ENCODE data around the gene OR10G6. TPM values are rescaled to one million over a fixed set of nuclear protein-coding genes. Genes with fewer than 3 reads are reported as not detected.

The OR10G6 gene, protein sequence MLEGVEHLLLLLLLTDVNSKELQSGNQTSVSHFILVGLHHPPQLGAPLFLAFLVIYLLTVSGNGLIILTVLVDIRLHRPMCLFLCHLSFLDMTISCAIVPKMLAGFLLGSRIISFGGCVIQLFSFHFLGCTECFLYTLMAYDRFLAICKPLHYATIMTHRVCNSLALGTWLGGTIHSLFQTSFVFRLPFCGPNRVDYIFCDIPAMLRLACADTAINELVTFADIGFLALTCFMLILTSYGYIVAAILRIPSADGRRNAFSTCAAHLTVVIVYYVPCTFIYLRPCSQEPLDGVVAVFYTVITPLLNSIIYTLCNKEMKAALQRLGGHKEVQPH
- total RNA-seq, result not detected

GRCh38 chr11:123995119-123995518, at the start of gene OR10G6:
Gene OR10G6 (minus strand): TSS chr11:123995161. CDS start chr11:123995161, 0 bp downstream.
- Histone ChIP-seq H3K9me3 (no peaks in the 10 kb centered on the region), H3K27ac (no peak within 1 kb of the TSS), H3K4me1 (no peaks in the 10 kb centered on the region), H3K27me3 (no peaks in the 10 kb centered on the region), H3K36me3 (no peaks in the 10 kb centered on the region), H3K4me3 (no peak within 1 kb of the TSS)
- intact Hi-C loops (cut with DNase I; ENCODE audit: low total_unique reads), result no loop called here
- TF ChIP-seq CTCF (IDR thresholded peaks at IDR 0.05) (no peak), POLR2AphosphoS5 (IDR thresholded peaks at IDR 0.05) (no peak), POLR2A (IDR thresholded peaks at IDR 0.05) (no peak)
- DNase-seq (ENCODE audit: low spot score in 2 of 2), result no peak

DNA sequence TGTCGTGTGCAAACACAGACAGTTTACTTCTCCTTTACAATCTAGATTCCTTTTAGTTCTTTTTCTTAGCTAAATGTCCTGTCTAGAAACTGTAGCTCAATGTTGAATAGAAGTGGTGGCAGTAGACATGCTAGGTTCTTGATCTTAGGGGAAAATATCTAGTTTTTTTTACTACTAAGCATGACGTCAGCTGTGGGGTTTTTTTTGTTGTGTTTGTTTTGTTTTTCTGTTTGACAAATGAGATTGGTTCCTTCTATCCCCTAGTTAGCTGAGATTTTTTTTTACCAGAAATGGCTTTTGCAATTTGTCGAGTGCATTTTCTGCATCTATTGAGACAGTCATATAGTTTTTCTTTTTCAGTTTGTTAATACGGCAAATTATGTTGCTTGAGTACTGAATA, 48.5 kb upstream of the OR10G6 start:
- no peaks in the 10 kb centered on the region for H3K9me3 ChIP-seq
- no peaks in the 10 kb centered on the region for H3K27me3 ChIP-seq
- no peak for TF ChIP-seq POLR2AphosphoS5 (IDR thresholded peaks at IDR 0.05)
- TF ChIP-seq CTCF (IDR thresholded peaks at IDR 0.05), result no peak
- no peak for TF ChIP-seq POLR2A (IDR thresholded peaks at IDR 0.05)
- intact Hi-C loops (cut with DNase I; ENCODE audit: low total_unique reads), result no loop called here
- no peak overlapping the region for H3K27ac ChIP-seq
- H3K4me1 ChIP-seq, result no peaks in the 10 kb centered on the region
- no peaks in the 10 kb centered on the region for H3K36me3 ChIP-seq
- DNase-seq (ENCODE audit: low spot score in 2 of 2), result no peak
- no peak overlapping the region for H3K4me3 ChIP-seq

- no peaks in the 10 kb centered on the region for H3K27me3 ChIP-seq
- H3K27ac ChIP-seq, result no peak within 1 kb of the TSS
- TF ChIP-seq POLR2A (IDR thresholded peaks at IDR 0.05), result no peak
- TF ChIP-seq POLR2AphosphoS5 (IDR thresholded peaks at IDR 0.05), result no peak
- no peak for TF ChIP-seq CTCF (IDR thresholded peaks at IDR 0.05)
- H3K4me1 ChIP-seq, result no peaks in the 10 kb centered on the region
- DNase-seq (ENCODE audit: low spot score in 2 of 2), result no peak
- no peak within 1 kb of the TSS for H3K4me3 ChIP-seq
- H3K9me3 ChIP-seq, result no peaks in the 10 kb centered on the region
- intact Hi-C loops (cut with DNase I; ENCODE audit: low total_unique reads), result no loop called here
- no peaks in the 10 kb centered on the region for H3K36me3 ChIP-seq
Measured at GRCh38 chr11:124041254-124041653, 46.3 kb upstream of the OR10G6 start, which contains the start of gene OR10G7. Gene OR10G7 (minus strand): TSS chr11:124041325. CDS start chr11:124039001, 2,324 bp downstream.

DNA sequence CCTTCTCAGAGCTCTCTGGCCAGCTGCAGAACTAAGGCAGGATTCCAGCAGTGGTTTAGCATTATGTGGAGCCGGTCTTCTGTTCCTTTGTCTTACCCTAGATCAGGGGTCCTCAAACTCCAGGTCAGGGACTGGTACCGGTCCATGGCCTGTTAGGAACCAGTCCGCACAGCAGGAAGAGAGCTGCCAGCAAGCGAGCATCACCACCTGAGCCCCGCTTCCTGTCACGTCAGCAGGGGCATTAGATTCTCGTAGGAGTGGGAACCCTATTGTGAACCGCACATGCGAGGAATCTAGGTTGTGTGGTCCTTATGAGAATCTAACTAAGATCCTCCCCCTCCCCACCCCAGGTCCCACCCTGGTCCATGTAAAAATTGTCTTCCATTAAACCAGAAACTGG, 44.6 kb upstream of the OR10G6 start:
- Histone ChIP-seq H3K4me3 (no peak overlapping the region), H3K36me3 (no peaks in the 10 kb centered on the region), H3K4me1 (no peaks in the 10 kb centered on the region), H3K27me3 (no peaks in the 10 kb centered on the region), H3K9me3 (no peaks in the 10 kb centered on the region), H3K27ac (no peak overlapping the region)
- intact Hi-C loops (cut with DNase I; ENCODE audit: low total_unique reads), result loop anchor here (2.0 kb wide), 1 partner anchor 67 kb away; no protein-coding TSS in a partner anchor
- no peak for TF ChIP-seq CTCF (IDR thresholded peaks at IDR 0.05)
- no peak for TF ChIP-seq POLR2A (IDR thresholded peaks at IDR 0.05)
- TF ChIP-seq POLR2AphosphoS5 (IDR thresholded peaks at IDR 0.05), result no peak
- no peak for DNase-seq (ENCODE audit: low spot score in 2 of 2)

DNA sequence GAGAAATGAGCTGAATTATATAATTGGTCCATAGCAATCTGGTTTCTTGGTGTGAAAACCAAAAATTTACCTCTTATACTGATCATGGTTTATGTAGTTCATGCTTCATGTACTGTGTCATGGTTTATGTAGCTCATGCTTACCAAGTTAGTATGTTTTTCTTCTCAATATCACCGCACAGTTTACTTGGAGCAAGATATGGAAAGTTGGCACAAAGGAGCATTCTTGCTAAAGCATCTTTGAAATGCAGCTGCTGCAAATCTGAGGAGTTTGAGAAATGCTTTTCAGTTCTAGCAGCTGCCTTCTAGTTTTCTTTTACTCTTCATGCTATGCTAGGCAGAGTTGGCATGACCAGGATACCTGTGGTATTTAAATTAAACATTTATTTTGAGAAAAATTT, 41.7 kb upstream of the OR10G6 start:
- no peaks in the 10 kb centered on the region for H3K9me3 ChIP-seq
- no peaks in the 10 kb centered on the region for H3K36me3 ChIP-seq
- TF ChIP-seq POLR2AphosphoS5 (IDR thresholded peaks at IDR 0.05) (no peak), POLR2A (IDR thresholded peaks at IDR 0.05) (no peak), CTCF (IDR thresholded peaks at IDR 0.05) (no peak)
- DNase-seq (ENCODE audit: low spot score in 2 of 2), result no peak
- H3K4me1 ChIP-seq, result no peaks in the 10 kb centered on the region
- intact Hi-C loops (cut with DNase I; ENCODE audit: low total_unique reads), result no loop called here
- no peaks in the 10 kb centered on the region for H3K27me3 ChIP-seq
- no peak overlapping the region for H3K4me3 ChIP-seq
- H3K27ac ChIP-seq, result no peak overlapping the region
